ENCODE data around the gene IFTAP. TPM values are rescaled to one million over a fixed set of nuclear protein-coding genes. Genes with fewer than 3 reads are reported as not detected.
A peak's percentile ranks its signal among the peaks of the same experiment; 100 is the strongest.
"Not testable (repeated sequence)": the region's sequence is repeated elsewhere in the genome, so short reads cannot be mapped to it uniquely, and the experiment has no call there.

The IFTAP gene, protein sequence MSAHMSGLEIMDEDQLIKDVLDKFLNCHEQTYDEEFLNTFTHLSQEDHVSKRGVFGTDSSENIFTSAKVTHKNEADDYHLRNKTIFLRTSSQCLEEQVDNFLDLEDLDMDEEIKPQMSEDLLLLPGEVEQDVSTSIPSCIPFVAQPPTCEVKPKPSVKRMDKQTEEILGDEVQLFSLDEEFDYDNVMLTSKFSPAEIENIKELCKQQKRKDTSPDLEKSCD
- total RNA-seq (34.1 and 40.3 TPM in 2 replicates), polyA plus RNA-seq (17.8 and 19.4 TPM in 2 replicates)

DNA sequence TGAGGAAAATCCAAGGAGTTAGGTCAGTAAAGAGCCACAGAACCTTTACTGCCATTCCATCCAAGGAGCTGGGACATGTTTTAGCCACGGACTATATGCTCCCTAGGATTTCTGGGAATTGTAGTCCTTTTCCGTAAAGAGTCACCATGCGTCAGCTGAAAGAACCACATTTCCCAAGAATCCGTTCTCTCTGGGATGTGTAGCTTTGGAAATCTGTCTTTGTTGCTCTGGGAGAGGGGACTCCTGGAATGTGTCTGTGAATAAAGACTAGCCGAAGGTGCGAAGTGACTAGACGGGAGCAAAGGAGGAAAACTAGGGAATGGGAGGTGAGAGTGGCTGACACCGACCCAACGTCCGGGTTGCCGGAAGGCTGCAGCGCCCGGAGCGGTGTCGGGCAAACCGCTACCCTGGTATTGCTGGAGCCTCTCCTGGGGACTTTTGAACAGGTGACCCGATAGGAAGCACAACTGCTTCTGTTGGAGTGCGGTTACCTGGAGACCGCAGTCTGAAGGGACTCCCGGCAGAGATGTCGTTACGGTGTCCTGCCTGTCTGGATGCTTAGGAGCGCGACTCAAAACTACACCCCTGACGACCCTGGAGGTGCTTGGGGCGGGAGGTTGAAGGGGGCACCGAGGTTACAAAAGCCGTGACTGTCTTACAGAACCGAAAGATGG, at the start of gene IFTAP:
Gene IFTAP, plus strand, starts transcription at position 187 of the 674 bp plus-strand sequence. CDS start 15,602 bp downstream, outside the sequence.
- peaks cover 6% of the 10 kb centered on the region for H3K27me3 ChIP-seq
- no peak within 1 kb of the TSS for H3K27ac ChIP-seq
- peak within 1 kb of the TSS; percentile 83 for H3K4me2 ChIP-seq
- H3K4me1 ChIP-seq (ENCODE audit: insufficient read depth), result no peaks in the 10 kb centered on the region
- H3K79me2 ChIP-seq, result peaks cover 8% of the 10 kb centered on the region
- TF ChIP-seq, protein P1, sequence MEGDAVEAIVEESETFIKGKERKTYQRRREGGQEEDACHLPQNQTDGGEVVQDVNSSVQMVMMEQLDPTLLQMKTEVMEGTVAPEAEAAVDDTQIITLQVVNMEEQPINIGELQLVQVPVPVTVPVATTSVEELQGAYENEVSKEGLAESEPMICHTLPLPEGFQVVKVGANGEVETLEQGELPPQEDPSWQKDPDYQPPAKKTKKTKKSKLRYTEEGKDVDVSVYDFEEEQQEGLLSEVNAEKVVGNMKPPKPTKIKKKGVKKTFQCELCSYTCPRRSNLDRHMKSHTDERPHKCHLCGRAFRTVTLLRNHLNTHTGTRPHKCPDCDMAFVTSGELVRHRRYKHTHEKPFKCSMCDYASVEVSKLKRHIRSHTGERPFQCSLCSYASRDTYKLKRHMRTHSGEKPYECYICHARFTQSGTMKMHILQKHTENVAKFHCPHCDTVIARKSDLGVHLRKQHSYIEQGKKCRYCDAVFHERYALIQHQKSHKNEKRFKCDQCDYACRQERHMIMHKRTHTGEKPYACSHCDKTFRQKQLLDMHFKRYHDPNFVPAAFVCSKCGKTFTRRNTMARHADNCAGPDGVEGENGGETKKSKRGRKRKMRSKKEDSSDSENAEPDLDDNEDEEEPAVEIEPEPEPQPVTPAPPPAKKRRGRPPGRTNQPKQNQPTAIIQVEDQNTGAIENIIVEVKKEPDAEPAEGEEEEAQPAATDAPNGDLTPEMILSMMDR (IDR thresholded peaks at IDR 0.05; ENCODE audit: poor library complexity), result no peak
- H3K9me3 ChIP-seq (ENCODE audit: low read depth), result no peaks in the 10 kb centered on the region
- WGBS (ENCODE audit: low lambda C conversion rate, missing lambda C conversion rate), result under 1% methylated on average over 29 of the region's 29 CpGs
- DNase-seq (ENCODE audit: low spot score), result peak; percentile 88
- H2AFZ ChIP-seq, result peak within 1 kb of the TSS; percentile 90
- H3K36me3 ChIP-seq (replicated peaks; ENCODE audit: insufficient read depth, low read depth), result no peaks in the 10 kb centered on the region
- no peaks in the 10 kb centered on the region for H3K9me2 ChIP-seq (replicated peaks; ENCODE audit: insufficient read depth)
- H4K20me1 ChIP-seq (ENCODE audit: insufficient read depth, poor library complexity, severe bottlenecking), result no peaks in the 10 kb centered on the region
- peak within 1 kb of the TSS; percentile 56 for H3K4me3 ChIP-seq

DNA sequence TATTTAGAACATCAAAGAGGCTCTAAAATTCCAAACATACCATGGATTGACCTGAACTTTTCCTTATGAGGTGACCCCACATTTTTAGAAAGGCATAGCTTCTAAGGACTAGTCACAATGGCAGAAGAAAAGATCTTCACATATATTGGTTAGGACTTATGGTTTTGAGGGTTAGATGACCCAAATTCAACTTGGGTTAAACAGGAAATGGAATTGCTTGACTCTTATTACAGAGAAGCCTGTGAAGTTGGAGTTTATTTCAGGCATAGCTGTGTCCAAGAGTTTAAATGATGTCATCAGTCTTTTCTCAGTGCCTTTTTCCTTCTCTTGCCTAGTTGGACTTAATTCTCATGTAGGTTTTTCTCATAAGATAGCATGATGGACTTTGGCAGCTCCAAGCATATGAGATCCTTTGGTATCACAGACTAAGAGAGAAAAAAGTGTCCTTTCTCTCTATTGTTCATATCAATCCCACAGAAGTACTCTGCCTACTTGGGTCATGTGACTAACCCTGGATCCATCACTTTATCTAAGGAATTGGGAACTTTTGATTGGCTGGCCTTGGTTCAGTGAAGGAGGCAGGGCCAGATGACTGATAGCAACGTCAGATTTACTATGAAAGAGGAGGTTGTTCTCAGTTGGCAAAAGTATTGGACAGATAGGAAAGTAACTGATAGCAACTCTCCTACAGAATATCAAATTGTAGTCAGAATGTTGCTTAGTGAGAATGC, 43.8 kb upstream of the IFTAP start:
- H4K20me1 ChIP-seq (ENCODE audit: insufficient read depth, poor library complexity, severe bottlenecking), result no peaks in the 10 kb centered on the region
- H3K36me3 ChIP-seq (replicated peaks; ENCODE audit: insufficient read depth, low read depth), result no peaks in the 10 kb centered on the region
- H3K4me1 ChIP-seq (ENCODE audit: insufficient read depth), result no peaks in the 10 kb centered on the region
- no peaks in the 10 kb centered on the region for H3K9me2 ChIP-seq (replicated peaks; ENCODE audit: insufficient read depth)
- no peaks in the 10 kb centered on the region for H3K27me3 ChIP-seq
- WGBS (ENCODE audit: low lambda C conversion rate, missing lambda C conversion rate), result 62% methylated on average over 1 of the region's 1 CpG
- H2AFZ ChIP-seq, result no peak overlapping the region
- no peak overlapping the region for H3K27ac ChIP-seq
- H3K4me2 ChIP-seq, result no peak overlapping the region
- DNase-seq (ENCODE audit: low spot score), result no peak
- H3K79me2 ChIP-seq, result no peaks in the 10 kb centered on the region
- no peaks in the 10 kb centered on the region for H3K9me3 ChIP-seq (ENCODE audit: low read depth)
- H3K4me3 ChIP-seq, result no peak overlapping the region
- TF ChIP-seq, protein P1 (IDR thresholded peaks at IDR 0.05; ENCODE audit: poor library complexity), result no peak
- TF ChIP-seq EZH2 (IDR thresholded peaks at IDR 0.05; ENCODE audit: borderline replicate concordance) (no peak), EZH2phosphoT487 (IDR thresholded peaks at IDR 0.05; ENCODE audit: low read depth, severe bottlenecking, unreplicated experiment) (no peak)

DNA sequence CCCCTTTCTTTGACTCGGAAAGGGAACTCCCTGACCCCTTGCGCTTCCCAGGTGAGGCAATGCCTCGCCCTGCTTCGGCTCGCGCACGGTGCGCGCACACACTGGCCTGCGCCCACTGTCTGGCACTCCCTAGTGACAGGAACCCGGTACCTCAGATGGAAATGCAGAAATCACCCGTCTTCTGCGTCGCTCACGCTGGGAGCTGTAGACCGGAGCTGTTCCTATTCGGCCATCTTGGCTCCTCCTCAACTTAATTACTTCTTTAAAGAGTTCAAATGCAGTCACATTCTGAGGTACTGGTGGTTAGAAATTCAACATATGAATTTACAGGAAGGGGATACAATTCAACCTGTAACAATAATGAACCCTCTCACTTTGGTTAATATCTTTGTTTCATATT, 36.9 kb upstream of the IFTAP start:
- not testable (repeated sequence) for H3K79me2 ChIP-seq; H3K4me1 ChIP-seq (ENCODE audit: insufficient read depth); H3K27me3 ChIP-seq; H3K4me2 ChIP-seq; H3K27ac ChIP-seq; H3K9me3 ChIP-seq (ENCODE audit: low read depth); DNase-seq (ENCODE audit: low spot score); H2AFZ ChIP-seq; H3K9me2 ChIP-seq (replicated peaks; ENCODE audit: insufficient read depth); H4K20me1 ChIP-seq (ENCODE audit: insufficient read depth, poor library complexity, severe bottlenecking); H3K4me3 ChIP-seq; H3K36me3 ChIP-seq (replicated peaks; ENCODE audit: insufficient read depth, low read depth)
- WGBS (ENCODE audit: low lambda C conversion rate, missing lambda C conversion rate), result 85% methylated on average over 16 of the region's 17 CpGs

DNA sequence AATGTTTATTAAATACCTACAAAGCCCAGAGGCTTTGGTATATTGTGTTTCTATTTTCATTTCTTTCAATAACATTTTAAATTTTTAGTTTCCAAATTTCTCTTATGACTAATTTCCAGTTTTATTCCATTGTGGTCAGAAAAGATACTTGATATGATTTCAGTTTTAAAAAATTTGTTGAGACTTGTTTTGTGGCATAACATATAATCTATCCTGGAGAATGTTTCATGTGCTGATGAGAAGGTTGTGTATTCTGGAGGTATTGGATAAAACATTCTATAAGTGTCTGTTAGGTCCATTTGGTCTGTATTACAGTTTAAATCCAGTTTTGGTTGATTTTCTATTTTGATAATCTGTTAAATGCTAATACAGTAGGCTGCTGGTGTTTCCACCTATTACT, 36.3 kb upstream of the IFTAP start:
- TF ChIP-seq, protein P1 (IDR thresholded peaks at IDR 0.05; ENCODE audit: poor library complexity), result no peak

More for the DNA sequence above, 36.3 kb upstream of the IFTAP start:
- H3K4me2 ChIP-seq, result no peak overlapping the region
- H4K20me1 ChIP-seq (ENCODE audit: insufficient read depth, poor library complexity, severe bottlenecking), result no peaks in the 10 kb centered on the region
- no peaks in the 10 kb centered on the region for H3K36me3 ChIP-seq (replicated peaks; ENCODE audit: insufficient read depth, low read depth)
- no peaks in the 10 kb centered on the region for H3K9me3 ChIP-seq (ENCODE audit: low read depth)
- H3K9me2 ChIP-seq (replicated peaks; ENCODE audit: insufficient read depth), result no peaks in the 10 kb centered on the region
- H3K4me3 ChIP-seq, result no peak overlapping the region
- H3K27ac ChIP-seq, result no peak overlapping the region
- H2AFZ ChIP-seq, result no peak overlapping the region
- no peak for DNase-seq (ENCODE audit: low spot score)
- no peaks in the 10 kb centered on the region for H3K4me1 ChIP-seq (ENCODE audit: insufficient read depth)
- H3K27me3 ChIP-seq, result no peaks in the 10 kb centered on the region
- H3K79me2 ChIP-seq, result no peaks in the 10 kb centered on the region
